Esophagus (tissue), 2 donors: ENCODE measurements around the gene H2AZ1. TPM values are rescaled to one million over a fixed set of nuclear protein-coding genes. Genes with fewer than 3 reads are reported as not detected.

Experiments used
- H3K27ac ChIP-seq, 2 donors: one replicate each; pipeline ENCODE4 v1.5.1; 2013; ENCODE audit warnings: low read depth in 2 of 2, mild to moderate bottlenecking in 2 of 2, inconsistent platforms in 1 of 2, low read length in 1 of 2, moderate library complexity in 1 of 2
- H3K27me3 ChIP-seq, 2 donors: one replicate each; pipeline ENCODE4 v1.6.1; 2013; ENCODE audit warnings: low read length in 2 of 2, control low read depth in 1 of 2, mild to moderate bottlenecking in 1 of 2; ENCODE audit not compliant: insufficient read depth in 2 of 2, control insufficient read depth in 1 of 2
- H3K36me3 ChIP-seq, 2 donors: one replicate each; pipeline ENCODE4 v1.6.1; 2013; ENCODE audit warnings: low read length in 1 of 2; ENCODE audit not compliant: control insufficient read depth in 2 of 2, insufficient read depth in 2 of 2
- H3K4me1 ChIP-seq, 2 donors: one replicate each; pipeline ENCODE4 v1.6.1; 2013; ENCODE audit warnings: low read length in 1 of 2; ENCODE audit not compliant: control insufficient read depth in 2 of 2, insufficient read depth in 2 of 2
- H3K4me3 ChIP-seq, 2 donors: one replicate each; pipeline ENCODE4 v1.5.1; 2013; ENCODE audit warnings: low read length in 2 of 2, mild to moderate bottlenecking in 2 of 2, low read depth in 1 of 2, moderate library complexity in 1 of 2
- H3K9me3 ChIP-seq, 2 donors: one replicate each; pipeline ENCODE4 v1.6.1; 2013; ENCODE audit warnings: mild to moderate bottlenecking in 2 of 2, low read depth in 1 of 2, low read length in 1 of 2, moderate library complexity in 1 of 2; ENCODE audit not compliant: control insufficient read depth in 2 of 2, insufficient read depth in 1 of 2
- WGBS, 2 donors: extraction: QIAGEN DNeasy Blood & Tissue Kit; methylation state at CpG; one replicate each; pipeline ENCODE4 v1.1.7; 2013; 5-methylcytosine and 5-hydroxymethylcytosine counted together
- polyA plus RNA-seq, 2 donors: library from polyadenylated mRNA; stranded (reverse); fragments of 200-250 nt; gene quantifications; one replicate each; pipeline ENCODE4 v1.2.3, GENCODE V29; 2013
- donor health status: healthy with polysubstance abuse.
- donor health status: Bipolar disorder and iron deficiency.

H2AZ1 gene
- polyA plus RNA-seq, 2 donors, result 83.5 to 345 TPM

GRCh38 chr4:99915449-99915848 lies 34.6 kb downstream of the H2AZ1 start:
- Histone ChIP-seq H3K27me3 (no peaks in the 10 kb centered on the region), H3K4me1 (no peaks in the 10 kb centered on the region), H3K36me3 (peaks cover 0 to 7% of the 10 kb centered on the region in 2 donors), H3K4me3 (no peak overlapping the region), H3K9me3 (no peaks in the 10 kb centered on the region), H3K27ac (no peak overlapping the region)
- WGBS, 2 donors, result 83 to 91% methylated on average over 2 of the region's 2 CpGs

Other genes starting within 250 kb of the H2AZ1 start
- 10 to 100 TPM; 29.1 to 40.6 TPM for gene DAPP1, start 133.4 kb downstream of the H2AZ1 start, polyA plus RNA-seq
- 10 to 100 TPM; 49.4 to 76.2 TPM for gene LAMTOR3, start 55.8 kb downstream of the H2AZ1 start, polyA plus RNA-seq
- gene DNAJB14, start 3.7 kb downstream of the H2AZ1 start, polyA plus RNA-seq, result 1 to 10 TPM; 6.4 to 7.0 TPM
- gene DDIT4L, start 240.2 kb upstream of the H2AZ1 start, polyA plus RNA-seq, result under 1 TPM; 0.12 to 0.27 TPM